Esophagus squamous epithelium (tissue), 5 donors: Measurements from ENCODE around the gene PPP1R27. TPM values are rescaled to one million over a fixed set of nuclear protein-coding genes. Genes with fewer than 3 reads are reported as not detected.

Experiments
- DNase-seq: peaks from one replicate; lab custom pipeline; 2025; lab: John Stamatoyannopoulos, UW
- H3K27ac ChIP-seq, 4 donors: fragments of 200-600 bp; sonication (generic); one replicate each; pipeline ENCODE4 v1.5.1; 2016 to 2019; ENCODE audit warnings: mild to moderate bottlenecking in 1 of 4
- H3K27me3 ChIP-seq, 4 donors: fragments of 200-600 bp; sonication (generic); 1 replicate in 3 of 4; 2 replicates in 1 of 4; pipeline versions ENCODE4 v1.5.1 to v1.6.0; 2017 to 2021; ENCODE audit warnings: antibody characterized with exemption in 1 of 4
- H3K36me3 ChIP-seq, 3 donors: fragments of 200-600 bp; sonication (generic); one replicate each; pipeline ENCODE4 v1.5.1; 2016 to 2019
- H3K4me1 ChIP-seq, 3 donors: fragments of 200-600 bp; sonication (generic); one replicate each; pipeline ENCODE4 v1.5.1; 2017 to 2019
- H3K4me3 ChIP-seq, 4 donors: fragments of 200-600 bp; sonication (generic); 1 replicate in 3 of 4; 2 replicates in 1 of 4; pipeline ENCODE4 v1.5.1; 2016 to 2019; ENCODE audit warnings: mild to moderate bottlenecking in 2 of 4, moderate library complexity in 1 of 4
- H3K9me3 ChIP-seq, 3 donors: fragments of 200-600 bp; sonication (generic); one replicate each; pipeline ENCODE4 v1.5.1; 2016 to 2019
- POLR2A ChIP-seq, 4 donors: fragments of 450-650 bp; IDR thresholded peaks; one replicate each; pipeline ENCODE4 v1.6.1; 2017; ENCODE audit warnings: antibody characterized with exemption in 4 of 4, mild to moderate bottlenecking in 4 of 4, moderate library complexity in 3 of 4
- WGBS, 2 donors: methylation state at CpG; one replicate each; pipeline ENCODE4 v1.1.5; 2018; 5-methylcytosine and 5-hydroxymethylcytosine counted together
- intact Hi-C: fragments of 100-400 bp; cut with DNase I; formaldehyde crosslinking; loops from one replicate; pipeline ENCODE4 v1.15.0; 2022
- total RNA-seq, 4 donors: library from RNA; depleted of rRNA; stranded (reverse); fragments of >200 nt; gene quantifications; one replicate each; pipeline ENCODE4 v1.1.0, GENCODE V29; 2016
- TF ChIP-seq, protein P1 (sequence below), 6 experiments: fragments of 450-650 bp in 4 of 6; fragments of 200-600 bp in 2 of 6; sonication (generic) in 2 of 6; IDR thresholded peaks; one replicate each; pipeline ENCODE4 v1.5.1; 2016 to 2019; ENCODE audit warnings: antibody characterized with exemption in 6 of 6, mild to moderate bottlenecking in 4 of 6, moderate library complexity in 4 of 6
- donor health status: DM: yes; HTN: yes; CAD: no.

Gene PPP1R27
- total RNA-seq, 4 donors from 2014 or later, result not detected

DNA sequence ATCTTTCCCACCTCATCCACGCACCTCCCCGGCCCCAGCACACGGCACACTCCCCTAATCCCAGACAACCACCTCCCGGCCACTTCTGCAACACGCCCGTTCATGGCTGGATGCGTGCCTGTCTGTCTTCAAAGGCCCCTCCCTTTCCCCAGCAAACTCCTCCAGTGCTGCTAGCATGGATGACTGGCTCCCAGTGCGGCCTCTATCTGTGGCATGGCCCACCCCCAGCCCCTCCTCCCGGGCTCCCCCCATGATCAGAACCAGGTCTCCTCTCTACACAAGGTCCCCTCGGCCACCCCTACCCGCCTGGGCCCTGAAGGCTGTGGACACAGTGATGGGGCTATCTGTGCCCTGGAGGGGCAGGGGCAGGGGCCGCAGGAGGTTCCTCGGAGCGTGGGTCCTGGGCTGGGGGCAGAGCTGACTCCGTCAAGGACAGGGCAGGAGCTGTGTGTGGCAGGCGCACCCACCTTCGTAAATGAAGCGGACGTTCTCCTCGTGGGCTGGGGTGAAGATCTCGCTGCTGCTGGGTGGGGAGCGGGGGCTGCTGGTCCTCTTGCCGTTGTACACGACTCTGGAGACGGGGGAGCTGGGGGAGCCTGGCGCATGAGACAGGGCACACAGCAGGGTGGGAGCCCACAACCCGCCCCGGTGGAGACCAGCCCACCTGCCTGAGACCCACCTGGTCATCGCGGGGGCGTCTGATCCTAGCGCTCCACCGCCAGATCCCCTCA is 10.9 kb downstream of the PPP1R27 start:
- WGBS, 2 donors, result 51 to 56% methylated on average over 8 to 9 of the region's 33 CpGs
- no peak for DNase-seq

DNA sequence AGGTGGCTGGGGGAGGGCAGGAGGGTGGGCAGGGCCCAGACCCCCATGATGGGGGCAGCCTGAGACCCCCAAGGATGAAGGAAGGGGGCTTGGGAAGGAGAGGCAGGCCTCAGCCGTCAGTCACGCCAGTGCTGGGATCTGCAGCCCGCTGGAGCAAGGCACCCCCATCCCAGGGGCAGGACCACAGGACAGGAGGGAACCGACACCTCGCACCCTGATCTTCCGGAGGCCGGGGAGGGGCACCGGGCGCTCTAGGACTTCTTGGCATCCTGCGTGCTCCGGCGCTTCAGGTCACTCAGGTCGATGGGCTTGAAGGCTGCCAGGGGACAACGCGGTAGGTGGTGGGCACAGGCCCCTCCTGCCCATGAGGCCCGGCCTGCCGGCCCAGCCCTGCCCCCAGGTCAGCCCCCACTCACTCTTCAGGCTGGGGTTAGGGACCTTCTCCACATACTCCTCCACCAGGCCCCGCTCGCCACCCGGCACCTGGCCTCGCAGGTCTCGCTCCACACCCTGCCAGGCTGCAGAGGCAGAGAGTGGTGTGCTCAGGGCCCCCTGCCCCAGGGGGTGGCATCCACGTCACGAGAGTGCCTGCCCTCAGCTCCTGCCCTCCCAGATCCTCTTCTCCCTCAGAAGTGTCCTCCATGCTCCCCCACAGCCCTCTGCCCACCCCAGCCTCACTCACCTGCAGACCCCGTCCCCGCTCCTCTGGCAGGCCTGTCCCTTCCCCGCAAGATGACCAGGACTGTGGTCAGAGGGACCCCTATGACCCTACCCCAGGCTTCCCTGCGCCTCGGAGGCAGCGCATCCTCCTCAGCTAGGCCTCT is 11.6 kb downstream of the PPP1R27 start:
- peaks cover 0 to 24% (median 0%) of the 10 kb centered on the region in 3 donors for H3K36me3 ChIP-seq
- peak overlapping the region; percentile 83 to 89 (median 86) for H3K27ac ChIP-seq
- no peak for DNase-seq
- peaks cover 27 to 51% (median 33%) of the 10 kb centered on the region in 3 donors for H3K4me1 ChIP-seq
- no peaks in the 10 kb centered on the region for H3K9me3 ChIP-seq
- H3K27me3 ChIP-seq, result peaks cover 0 to 10% (median 0%) of the 10 kb centered on the region in 4 donors
- WGBS, 2 donors, result 95 to 96% methylated on average over 7 to 14 of the region's 30 CpGs
- H3K4me3 ChIP-seq, result no peak overlapping the region
- TF ChIP-seq POLR2A (IDR thresholded peaks at IDR 0.05), result no peak
- TF ChIP-seq, protein P1, sequence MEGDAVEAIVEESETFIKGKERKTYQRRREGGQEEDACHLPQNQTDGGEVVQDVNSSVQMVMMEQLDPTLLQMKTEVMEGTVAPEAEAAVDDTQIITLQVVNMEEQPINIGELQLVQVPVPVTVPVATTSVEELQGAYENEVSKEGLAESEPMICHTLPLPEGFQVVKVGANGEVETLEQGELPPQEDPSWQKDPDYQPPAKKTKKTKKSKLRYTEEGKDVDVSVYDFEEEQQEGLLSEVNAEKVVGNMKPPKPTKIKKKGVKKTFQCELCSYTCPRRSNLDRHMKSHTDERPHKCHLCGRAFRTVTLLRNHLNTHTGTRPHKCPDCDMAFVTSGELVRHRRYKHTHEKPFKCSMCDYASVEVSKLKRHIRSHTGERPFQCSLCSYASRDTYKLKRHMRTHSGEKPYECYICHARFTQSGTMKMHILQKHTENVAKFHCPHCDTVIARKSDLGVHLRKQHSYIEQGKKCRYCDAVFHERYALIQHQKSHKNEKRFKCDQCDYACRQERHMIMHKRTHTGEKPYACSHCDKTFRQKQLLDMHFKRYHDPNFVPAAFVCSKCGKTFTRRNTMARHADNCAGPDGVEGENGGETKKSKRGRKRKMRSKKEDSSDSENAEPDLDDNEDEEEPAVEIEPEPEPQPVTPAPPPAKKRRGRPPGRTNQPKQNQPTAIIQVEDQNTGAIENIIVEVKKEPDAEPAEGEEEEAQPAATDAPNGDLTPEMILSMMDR (IDR thresholded peaks at IDR 0.05), result no peak
- intact Hi-C loops, result no loop called here

More for the DNA sequence above, 10.9 kb downstream of the PPP1R27 start:
- H3K4me3 ChIP-seq, result no peak overlapping the region
- H3K9me3 ChIP-seq, result no peaks in the 10 kb centered on the region
- peaks cover 30 to 59% (median 34%) of the 10 kb centered on the region in 3 donors for H3K4me1 ChIP-seq
- TF ChIP-seq, protein P1 (IDR thresholded peaks at IDR 0.05), result no peak
- TF ChIP-seq POLR2A (IDR thresholded peaks at IDR 0.05), result no peak
- peaks cover 0 to 24% (median 0%) of the 10 kb centered on the region in 3 donors for H3K36me3 ChIP-seq
- peaks cover 0 to 9% (median 0%) of the 10 kb centered on the region in 4 donors for H3K27me3 ChIP-seq
- H3K27ac ChIP-seq, result peak overlapping the region in 1 of 4 donors; percentile 6
- intact Hi-C loops, result no loop called here

DNA sequence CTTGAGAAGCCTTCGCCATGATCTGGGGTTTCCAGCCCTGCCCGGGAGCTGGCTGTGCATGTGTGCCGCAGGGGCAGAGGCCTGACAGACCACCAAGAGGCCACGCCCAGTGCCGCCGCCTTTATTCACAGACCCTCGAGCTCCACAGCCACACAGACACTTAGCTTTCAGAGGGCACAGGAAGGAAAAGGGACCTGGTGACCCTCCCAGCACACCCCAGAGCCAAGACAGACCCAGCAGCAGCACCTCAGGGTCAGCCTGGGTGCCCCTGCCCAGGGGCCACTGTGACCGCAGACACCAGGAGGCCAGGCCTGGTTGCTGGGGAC is 12.6 kb downstream of the PPP1R27 start:
- intact Hi-C loops, result no loop called here
- Histone ChIP-seq H3K4me3 (no peak overlapping the region), H3K9me3 (no peaks in the 10 kb centered on the region), H3K4me1 (peaks cover 27 to 46% (median 33%) of the 10 kb centered on the region in 3 donors), H3K36me3 (peaks cover 0 to 24% (median 0%) of the 10 kb centered on the region in 3 donors), H3K27ac (peak overlapping the region; percentile 83 to 89 (median 86)), H3K27me3 (peaks cover 0 to 19% (median 0%) of the 10 kb centered on the region in 4 donors)
- DNase-seq, result no peak
- no peak for TF ChIP-seq POLR2A (IDR thresholded peaks at IDR 0.05)
- TF ChIP-seq, protein P1 (IDR thresholded peaks at IDR 0.05), result no peak
- no CpG with 5 or more reads among the region's 8 CpGs for WGBS, 2 donors

DNA sequence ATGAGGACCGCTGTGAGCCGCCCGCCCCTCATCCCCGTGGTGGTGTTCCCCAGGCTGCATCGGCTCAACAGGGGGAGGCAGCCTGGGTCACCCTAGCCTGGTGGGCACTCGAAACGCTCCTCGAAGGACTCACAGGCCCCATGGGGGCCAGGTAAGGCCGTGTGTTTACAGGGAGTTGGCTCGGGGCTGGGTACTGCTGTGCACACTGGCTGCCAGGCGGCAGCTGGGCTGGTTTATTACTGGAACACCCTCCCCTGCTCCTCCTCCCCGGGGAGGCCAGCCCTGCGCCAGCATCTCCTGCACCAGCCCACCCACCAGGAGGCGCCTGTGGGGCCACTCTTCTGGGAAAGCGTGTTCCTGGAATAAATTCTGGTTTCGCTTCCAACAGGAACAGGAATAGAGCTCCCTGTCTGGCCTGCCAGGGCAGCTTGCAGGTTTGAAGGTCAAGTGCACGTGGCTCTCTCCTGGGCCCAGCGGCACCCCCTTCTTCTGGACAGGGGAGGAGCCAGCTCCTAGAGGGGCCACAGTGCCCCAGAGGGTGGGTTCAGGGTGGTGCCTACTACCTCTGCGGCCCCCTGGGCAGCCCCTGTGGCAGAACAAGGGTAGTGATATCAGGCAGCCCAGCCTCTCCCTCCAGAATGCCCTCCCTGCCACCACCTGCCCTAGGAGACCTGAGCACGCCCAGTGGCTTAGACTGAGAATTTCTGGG is 13.1 kb downstream of the PPP1R27 start:
- Histone ChIP-seq H3K9me3 (no peaks in the 10 kb centered on the region), H3K4me1 (peaks cover 27 to 46% (median 33%) of the 10 kb centered on the region in 3 donors), H3K36me3 (peaks cover 0 to 24% (median 0%) of the 10 kb centered on the region in 3 donors), H3K27me3 (peaks cover 0 to 20% (median 0%) of the 10 kb centered on the region in 4 donors), H3K27ac (peak overlapping the region; percentile 83 to 89 (median 86)), H3K4me3 (no peak overlapping the region)
- intact Hi-C loops, result no loop called here
- no CpG with 5 or more reads among the region's 20 CpGs for WGBS, 2 donors
- TF ChIP-seq, protein P1 (IDR thresholded peaks at IDR 0.05), result peak; percentile 25 to 90 (median 78)
- TF ChIP-seq POLR2A (IDR thresholded peaks at IDR 0.05), result no peak
- DNase-seq, result no peak
